SK-N-SH treated with all-trans-retinoic acid at 6 μM for 48 hours (cell line): ENCODE measurements around the gene GAP43.

ENCODE experiments used
- ATAC-seq: fragments of 200-7000 bp; cut with Tn5 transposase; 3 replicates; pipeline ENCODE4 v1.9.1; 2020; ENCODE audit warnings: mild to moderate bottlenecking, moderate library complexity
- ARNTL ChIP-seq: fragments of 450-650 bp; formaldehyde crosslinking; IDR thresholded peaks from 2 replicates; pipeline ENCODE4 v1.5.0; 2020; ENCODE audit warnings: low read depth, mild to moderate bottlenecking, moderate library complexity, borderline replicate concordance
- BACH2 ChIP-seq: fragments of 250-450 bp; sonication (Bioruptor Pico); IDR thresholded peaks from 2 replicates; pipeline ENCODE4 v1.9.0; 2021; ENCODE audit warnings: mild to moderate bottlenecking, borderline replicate concordance
- CSDC2 ChIP-seq: fragments of 250-450 bp; sonication (Bioruptor Pico); IDR thresholded peaks from 2 replicates; pipeline ENCODE4 v1.5.0; 2020; ENCODE audit warnings: mild to moderate bottlenecking, moderate library complexity
- GLIS3 ChIP-seq: fragments of 250-450 bp; sonication (Bioruptor Pico); IDR thresholded peaks from 2 replicates; pipeline ENCODE4 v1.5.0; 2020; ENCODE audit warnings: mild to moderate bottlenecking, moderate library complexity
- ISL1 ChIP-seq: fragments of 250-450 bp; sonication (Bioruptor Pico); IDR thresholded peaks from 2 replicates; pipeline ENCODE4 v2.1.2; 2022; ENCODE audit warnings: mild to moderate bottlenecking, moderate library complexity
- OSR1 ChIP-seq: fragments of 250-450 bp; sonication (Bioruptor Pico); IDR thresholded peaks from 2 replicates; pipeline ENCODE4 v1.8.0; 2022; ENCODE audit warnings: moderate library complexity, mild to moderate bottlenecking, inconsistent platforms
- PPARA ChIP-seq: fragments of 250-450 bp; sonication (Bioruptor Pico); IDR thresholded peaks from 2 replicates; pipeline ENCODE4 v1.5.0; 2020; ENCODE audit warnings: mild to moderate bottlenecking, borderline replicate concordance
- RARB ChIP-seq: fragments of 250-450 bp; sonication (Bioruptor Pico); IDR thresholded peaks from 2 replicates; pipeline ENCODE4 v1.8.0; 2021; ENCODE audit warnings: mild to moderate bottlenecking, moderate library complexity
- SNAI2 ChIP-seq: fragments of 250-450 bp; sonication (Bioruptor Pico); IDR thresholded peaks from 2 replicates; pipeline ENCODE4 v1.5.0; 2020; ENCODE audit warnings: mild to moderate bottlenecking, moderate library complexity
- TCF4 ChIP-seq: fragments of 250-450 bp; sonication (Bioruptor Pico); IDR thresholded peaks from 2 replicates; pipeline ENCODE4 v1.8.0; 2021; ENCODE audit warnings: mild to moderate bottlenecking, moderate library complexity, borderline replicate concordance
- TOX ChIP-seq: fragments of 250-450 bp; sonication (Bioruptor Pico); IDR thresholded peaks from 2 replicates; pipeline ENCODE4 v1.8.0; 2021; ENCODE audit warnings: mild to moderate bottlenecking, moderate library complexity, borderline replicate concordance
- ZFP30 ChIP-seq: fragments of 450-650 bp; formaldehyde crosslinking; IDR thresholded peaks from 2 replicates; pipeline ENCODE4 v1.5.0; 2022; ENCODE audit warnings: mild to moderate bottlenecking, moderate library complexity
- ZNF565 ChIP-seq: fragments of 450-650 bp; formaldehyde crosslinking; conservative IDR thresholded peaks from 2 replicates; pipeline ENCODE4 v1.5.0; 2020; ENCODE audit warnings: low read depth, mild to moderate bottlenecking, moderate library complexity
- ZNF70 ChIP-seq: fragments of 450-650 bp; formaldehyde crosslinking; IDR thresholded peaks from 2 replicates; pipeline ENCODE4 v1.5.0; 2020; ENCODE audit warnings: mild to moderate bottlenecking, moderate library complexity
- ZNF8 ChIP-seq: fragments of 450-650 bp; formaldehyde crosslinking; IDR thresholded peaks from 2 replicates; pipeline ENCODE4 v1.5.0; 2020; ENCODE audit warnings: mild to moderate bottlenecking, moderate library complexity
- TF ChIP-seq, protein P1 (sequence below): fragments of 250-450 bp; sonication (Bioruptor Pico); IDR thresholded peaks from 2 replicates; pipeline ENCODE4 v1.5.0; 2020; ENCODE audit warnings: mild to moderate bottlenecking, moderate library complexity
- TF ChIP-seq, protein P2 (sequence below): fragments of 250-450 bp; sonication (Bioruptor Pico); IDR thresholded peaks from 2 replicates; pipeline ENCODE4 v1.5.1; 2021; ENCODE audit warnings: mild to moderate bottlenecking, moderate library complexity
- TF ChIP-seq, protein P3 (sequence below): fragments of 250-450 bp; sonication (Bioruptor Pico); IDR thresholded peaks from 2 replicates; pipeline ENCODE4 v1.8.0; 2020; ENCODE audit warnings: mild to moderate bottlenecking, moderate library complexity, borderline replicate concordance
- TF ChIP-seq, protein P4 (sequence below): fragments of 250-450 bp; sonication (Bioruptor Pico); IDR thresholded peaks from 2 replicates; pipeline ENCODE4 v1.8.0; 2021; ENCODE audit warnings: low read depth, mild to moderate bottlenecking, moderate library complexity, borderline replicate concordance
- TF ChIP-seq, protein P5 (sequence below): fragments of 250-450 bp; sonication (Bioruptor Pico); IDR thresholded peaks from 2 replicates; pipeline ENCODE4 v1.5.1; 2020; ENCODE audit warnings: low read depth, mild to moderate bottlenecking, moderate library complexity

GAP43 gene

DNA sequence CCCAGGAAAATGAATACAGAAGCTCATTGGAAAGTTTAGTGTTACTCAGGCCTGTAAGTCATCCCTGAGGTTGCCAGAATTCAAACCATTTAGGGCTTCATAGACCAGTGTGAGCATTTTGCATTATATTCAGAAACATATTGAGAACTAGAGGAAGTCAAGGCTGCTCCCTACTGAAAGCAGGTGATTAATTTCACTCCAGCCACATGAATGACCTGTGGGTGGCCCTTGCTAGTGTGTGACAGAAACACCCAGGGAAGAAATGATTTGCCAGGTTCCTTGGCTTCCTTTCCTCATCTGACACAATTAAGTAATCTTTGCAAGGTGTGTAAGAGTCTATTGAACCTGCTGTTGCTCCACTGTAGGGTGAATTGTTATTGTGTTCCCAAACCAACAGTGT is 61.8 kb downstream of the GAP43 start (continued):
- TF ChIP-seq, protein P1, sequence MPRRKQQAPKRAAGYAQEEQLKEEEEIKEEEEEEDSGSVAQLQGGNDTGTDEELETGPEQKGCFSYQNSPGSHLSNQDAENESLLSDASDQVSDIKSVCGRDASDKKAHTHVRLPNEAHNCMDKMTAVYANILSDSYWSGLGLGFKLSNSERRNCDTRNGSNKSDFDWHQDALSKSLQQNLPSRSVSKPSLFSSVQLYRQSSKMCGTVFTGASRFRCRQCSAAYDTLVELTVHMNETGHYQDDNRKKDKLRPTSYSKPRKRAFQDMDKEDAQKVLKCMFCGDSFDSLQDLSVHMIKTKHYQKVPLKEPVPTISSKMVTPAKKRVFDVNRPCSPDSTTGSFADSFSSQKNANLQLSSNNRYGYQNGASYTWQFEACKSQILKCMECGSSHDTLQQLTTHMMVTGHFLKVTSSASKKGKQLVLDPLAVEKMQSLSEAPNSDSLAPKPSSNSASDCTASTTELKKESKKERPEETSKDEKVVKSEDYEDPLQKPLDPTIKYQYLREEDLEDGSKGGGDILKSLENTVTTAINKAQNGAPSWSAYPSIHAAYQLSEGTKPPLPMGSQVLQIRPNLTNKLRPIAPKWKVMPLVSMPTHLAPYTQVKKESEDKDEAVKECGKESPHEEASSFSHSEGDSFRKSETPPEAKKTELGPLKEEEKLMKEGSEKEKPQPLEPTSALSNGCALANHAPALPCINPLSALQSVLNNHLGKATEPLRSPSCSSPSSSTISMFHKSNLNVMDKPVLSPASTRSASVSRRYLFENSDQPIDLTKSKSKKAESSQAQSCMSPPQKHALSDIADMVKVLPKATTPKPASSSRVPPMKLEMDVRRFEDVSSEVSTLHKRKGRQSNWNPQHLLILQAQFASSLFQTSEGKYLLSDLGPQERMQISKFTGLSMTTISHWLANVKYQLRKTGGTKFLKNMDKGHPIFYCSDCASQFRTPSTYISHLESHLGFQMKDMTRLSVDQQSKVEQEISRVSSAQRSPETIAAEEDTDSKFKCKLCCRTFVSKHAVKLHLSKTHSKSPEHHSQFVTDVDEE (CRISPR knock-in tag): no peak

DNA sequence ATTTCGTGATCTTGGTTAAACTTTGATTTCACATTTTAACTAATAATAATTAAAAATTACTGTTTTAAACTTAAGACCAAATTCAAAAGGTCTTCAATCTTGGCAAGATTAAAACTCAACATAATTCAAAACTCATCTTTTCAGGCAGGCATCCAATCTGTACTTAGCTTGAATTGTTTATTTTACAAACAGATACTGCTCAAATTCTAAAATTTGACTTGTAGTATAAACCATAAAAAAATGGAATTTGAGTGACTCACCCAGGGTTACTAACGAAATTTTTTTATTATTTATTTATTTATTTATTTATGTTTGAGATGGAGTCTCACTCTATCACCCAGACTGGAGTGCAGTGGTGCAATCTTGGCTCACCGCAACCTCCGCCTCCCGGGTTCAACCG is 64.4 kb downstream of the GAP43 start:
- TF ChIP-seq, protein P2, sequence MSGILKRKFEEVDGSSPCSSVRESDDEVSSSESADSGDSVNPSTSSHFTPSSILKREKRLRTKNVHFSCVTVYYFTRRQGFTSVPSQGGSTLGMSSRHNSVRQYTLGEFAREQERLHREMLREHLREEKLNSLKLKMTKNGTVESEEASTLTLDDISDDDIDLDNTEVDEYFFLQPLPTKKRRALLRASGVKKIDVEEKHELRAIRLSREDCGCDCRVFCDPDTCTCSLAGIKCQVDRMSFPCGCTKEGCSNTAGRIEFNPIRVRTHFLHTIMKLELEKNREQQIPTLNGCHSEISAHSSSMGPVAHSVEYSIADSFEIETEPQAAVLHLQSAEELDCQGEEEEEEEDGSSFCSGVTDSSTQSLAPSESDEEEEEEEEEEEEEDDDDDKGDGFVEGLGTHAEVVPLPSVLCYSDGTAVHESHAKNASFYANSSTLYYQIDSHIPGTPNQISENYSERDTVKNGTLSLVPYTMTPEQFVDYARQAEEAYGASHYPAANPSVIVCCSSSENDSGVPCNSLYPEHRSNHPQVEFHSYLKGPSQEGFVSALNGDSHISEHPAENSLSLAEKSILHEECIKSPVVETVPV: no peak
- TF ChIP-seq PPARA: no peak
- TF ChIP-seq TOX (CRISPR knock-in tag): no peak
- no peak for TF ChIP-seq SNAI2
- TF ChIP-seq ZFP30 (CRISPR knock-in tag): no peak
- TF ChIP-seq ZNF8 (CRISPR knock-in tag): no peak
- no peak for TF ChIP-seq TCF4 (CRISPR knock-in tag)
- TF ChIP-seq ARNTL (CRISPR knock-in tag): no peak
- TF ChIP-seq RARB: no peak
- no peak for TF ChIP-seq ISL1 (CRISPR knock-in tag)
- TF ChIP-seq, protein P3, sequence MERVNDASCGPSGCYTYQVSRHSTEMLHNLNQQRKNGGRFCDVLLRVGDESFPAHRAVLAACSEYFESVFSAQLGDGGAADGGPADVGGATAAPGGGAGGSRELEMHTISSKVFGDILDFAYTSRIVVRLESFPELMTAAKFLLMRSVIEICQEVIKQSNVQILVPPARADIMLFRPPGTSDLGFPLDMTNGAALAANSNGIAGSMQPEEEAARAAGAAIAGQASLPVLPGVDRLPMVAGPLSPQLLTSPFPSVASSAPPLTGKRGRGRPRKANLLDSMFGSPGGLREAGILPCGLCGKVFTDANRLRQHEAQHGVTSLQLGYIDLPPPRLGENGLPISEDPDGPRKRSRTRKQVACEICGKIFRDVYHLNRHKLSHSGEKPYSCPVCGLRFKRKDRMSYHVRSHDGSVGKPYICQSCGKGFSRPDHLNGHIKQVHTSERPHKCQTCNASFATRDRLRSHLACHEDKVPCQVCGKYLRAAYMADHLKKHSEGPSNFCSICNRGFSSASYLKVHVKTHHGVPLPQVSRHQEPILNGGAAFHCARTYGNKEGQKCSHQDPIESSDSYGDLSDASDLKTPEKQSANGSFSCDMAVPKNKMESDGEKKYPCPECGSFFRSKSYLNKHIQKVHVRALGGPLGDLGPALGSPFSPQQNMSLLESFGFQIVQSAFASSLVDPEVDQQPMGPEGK (CRISPR knock-in tag): no peak
- no peak for TF ChIP-seq CSDC2 (CRISPR knock-in tag)
- TF ChIP-seq ZNF565 (CRISPR knock-in tag): no peak
- TF ChIP-seq, protein P4, sequence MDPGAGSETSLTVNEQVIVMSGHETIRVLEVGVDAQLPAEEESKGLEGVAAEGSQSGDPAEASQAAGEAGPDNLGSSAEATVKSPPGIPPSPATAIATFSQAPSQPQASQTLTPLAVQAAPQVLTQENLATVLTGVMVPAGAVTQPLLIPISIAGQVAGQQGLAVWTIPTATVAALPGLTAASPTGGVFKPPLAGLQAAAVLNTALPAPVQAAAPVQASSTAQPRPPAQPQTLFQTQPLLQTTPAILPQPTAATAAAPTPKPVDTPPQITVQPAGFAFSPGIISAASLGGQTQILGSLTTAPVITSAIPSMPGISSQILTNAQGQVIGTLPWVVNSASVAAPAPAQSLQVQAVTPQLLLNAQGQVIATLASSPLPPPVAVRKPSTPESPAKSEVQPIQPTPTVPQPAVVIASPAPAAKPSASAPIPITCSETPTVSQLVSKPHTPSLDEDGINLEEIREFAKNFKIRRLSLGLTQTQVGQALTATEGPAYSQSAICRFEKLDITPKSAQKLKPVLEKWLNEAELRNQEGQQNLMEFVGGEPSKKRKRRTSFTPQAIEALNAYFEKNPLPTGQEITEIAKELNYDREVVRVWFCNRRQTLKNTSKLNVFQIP (CRISPR knock-in tag): no peak
- no peak for TF ChIP-seq GLIS3 (CRISPR knock-in tag)
- TF ChIP-seq, protein P1 (CRISPR knock-in tag): no peak
- TF ChIP-seq BACH2 (CRISPR knock-in tag): no peak
- TF ChIP-seq, protein P5, sequence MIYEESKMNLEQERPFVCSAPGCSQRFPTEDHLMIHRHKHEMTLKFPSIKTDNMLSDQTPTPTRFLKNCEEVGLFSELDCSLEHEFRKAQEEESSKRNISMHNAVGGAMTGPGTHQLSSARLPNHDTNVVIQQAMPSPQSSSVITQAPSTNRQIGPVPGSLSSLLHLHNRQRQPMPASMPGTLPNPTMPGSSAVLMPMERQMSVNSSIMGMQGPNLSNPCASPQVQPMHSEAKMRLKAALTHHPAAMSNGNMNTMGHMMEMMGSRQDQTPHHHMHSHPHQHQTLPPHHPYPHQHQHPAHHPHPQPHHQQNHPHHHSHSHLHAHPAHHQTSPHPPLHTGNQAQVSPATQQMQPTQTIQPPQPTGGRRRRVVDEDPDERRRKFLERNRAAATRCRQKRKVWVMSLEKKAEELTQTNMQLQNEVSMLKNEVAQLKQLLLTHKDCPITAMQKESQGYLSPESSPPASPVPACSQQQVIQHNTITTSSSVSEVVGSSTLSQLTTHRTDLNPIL (CRISPR knock-in tag): no peak
- ATAC-seq: no peak

DNA sequence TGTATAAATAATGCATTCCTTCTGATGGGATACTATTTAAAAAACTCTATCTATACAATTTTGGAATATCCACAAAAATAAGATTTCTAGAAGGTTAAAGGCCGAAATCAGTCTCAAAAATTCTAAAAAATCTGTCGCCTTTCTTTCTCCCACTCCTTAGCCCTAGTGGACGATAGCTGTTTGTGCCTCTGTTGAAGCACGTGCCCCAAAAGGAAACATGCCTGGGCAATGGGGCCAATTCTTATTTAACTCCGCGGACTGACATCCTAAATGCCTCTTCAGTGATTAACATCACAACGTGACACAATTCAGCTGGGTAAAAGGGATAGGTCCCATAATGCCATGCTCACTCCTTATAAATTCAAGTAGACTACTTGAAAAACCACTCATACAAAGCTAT is 65.1 kb downstream of the GAP43 start:
- ATAC-seq: no peak
- TF ChIP-seq, protein P1 (CRISPR knock-in tag): no peak
- TF ChIP-seq ZNF70 (CRISPR knock-in tag) (no peak), ZFP30 (CRISPR knock-in tag) (no peak), OSR1 (no peak), TOX (CRISPR knock-in tag) (no peak), ZNF8 (CRISPR knock-in tag) (no peak)
- TF ChIP-seq, protein P2: no peak
